ENCODE data around the gene KRABD2.
A peak's percentile ranks its signal among the peaks of the same experiment; 100 is the strongest.
"Not testable (repeated sequence)": the region's sequence is repeated elsewhere in the genome, so short reads cannot be mapped to it uniquely, and the experiment has no call there.

KRABD2 gene

DNA sequence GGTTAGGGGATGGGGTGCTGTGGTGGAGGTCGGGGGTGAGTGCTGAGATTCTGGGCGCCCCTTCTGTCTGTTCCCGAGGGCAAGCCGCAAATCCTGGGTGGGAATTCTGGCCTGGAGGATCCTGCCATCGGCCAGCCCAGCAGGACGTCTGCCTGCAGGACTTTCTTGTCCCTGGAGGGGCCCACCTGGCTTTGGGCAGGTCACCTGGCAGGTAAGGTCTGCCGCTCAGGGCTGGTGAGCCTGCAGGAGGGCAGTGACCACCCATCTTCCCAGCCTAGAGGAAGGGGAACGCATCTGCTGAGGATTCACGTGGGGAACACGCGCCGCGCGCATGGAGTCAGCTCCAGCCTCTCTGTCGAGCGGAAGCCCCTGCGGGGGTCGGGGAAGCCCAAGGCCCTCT lies 15.8 kb upstream of the KRABD2 start:
- DNase-seq: no peak

DNA sequence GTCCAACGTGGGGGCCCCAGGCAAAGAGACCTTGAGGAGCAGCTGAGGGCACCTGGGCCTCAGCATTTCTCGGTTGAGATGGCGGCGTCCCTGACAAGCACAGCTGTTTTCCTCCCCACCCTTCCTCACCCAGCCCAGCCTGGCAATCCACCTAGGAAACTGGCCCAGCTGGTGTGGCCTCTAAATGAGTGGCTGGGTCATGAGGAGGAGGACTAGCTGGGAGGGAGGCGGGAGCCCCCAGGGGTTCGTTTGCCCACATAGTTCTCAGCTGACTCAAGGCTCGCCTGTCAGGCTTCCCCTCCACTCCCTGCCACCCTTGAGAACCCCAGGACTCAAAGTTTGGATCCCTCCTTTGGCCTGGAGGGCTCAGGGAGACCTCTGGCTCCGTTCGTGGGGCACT lies 15.2 kb upstream of the KRABD2 start:
- DNase-seq: no peak

DNA sequence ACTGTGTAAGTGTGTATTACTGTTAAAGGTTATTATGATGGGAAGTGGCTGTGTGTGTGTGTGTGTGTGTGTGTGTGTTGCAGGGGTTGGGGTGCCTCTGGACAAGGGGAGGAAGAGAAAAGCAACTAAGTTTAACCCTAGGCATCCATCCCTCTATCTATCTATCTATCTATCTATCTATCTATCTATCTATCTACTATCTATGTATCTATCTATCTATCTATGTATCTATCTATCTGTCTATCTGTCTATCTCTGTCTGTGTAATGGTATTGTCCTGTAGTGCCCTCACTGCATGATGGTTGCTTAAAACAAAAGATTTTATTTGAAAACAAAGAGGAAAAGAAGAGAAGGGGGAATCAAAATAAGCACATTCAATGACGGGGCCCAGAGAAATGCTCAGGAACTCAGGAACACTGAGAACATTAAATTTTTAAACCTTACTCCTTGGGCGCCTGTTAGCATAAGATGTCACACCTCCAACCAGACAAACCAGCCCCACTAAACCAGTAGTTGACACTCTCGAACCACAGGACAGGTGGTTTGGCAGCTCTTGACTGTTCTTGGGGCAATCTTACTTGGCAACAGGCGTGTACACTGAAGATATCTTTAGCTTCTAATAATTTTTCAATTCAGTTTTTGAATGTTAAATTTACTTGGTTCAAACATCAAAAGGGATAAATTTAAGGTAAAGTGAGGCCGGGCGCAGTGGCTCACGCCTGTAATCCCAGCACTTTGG lies 11.6 kb upstream of the KRABD2 start:
- no peak for DNase-seq

DNA sequence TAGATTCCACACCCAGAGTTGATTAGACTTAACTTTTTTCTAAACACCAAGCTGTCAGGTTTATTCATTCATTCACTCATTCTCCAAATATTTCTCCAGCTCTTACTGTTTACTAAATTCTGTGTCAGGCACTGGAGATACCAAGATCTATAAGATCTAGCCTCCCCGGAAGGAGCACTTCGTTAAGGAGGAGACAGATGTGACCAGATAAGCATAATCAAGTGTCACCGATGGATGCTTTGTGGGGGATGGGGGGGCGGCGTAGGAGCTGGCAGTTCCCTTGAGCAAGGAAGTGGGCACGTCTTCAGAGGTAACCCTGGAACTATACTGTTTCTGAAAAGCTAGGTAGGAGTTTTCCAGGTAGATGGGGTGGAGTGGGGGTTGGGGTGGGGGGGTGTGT lies 10.3 kb upstream of the KRABD2 start:
- DNase-seq: no peak

DNA sequence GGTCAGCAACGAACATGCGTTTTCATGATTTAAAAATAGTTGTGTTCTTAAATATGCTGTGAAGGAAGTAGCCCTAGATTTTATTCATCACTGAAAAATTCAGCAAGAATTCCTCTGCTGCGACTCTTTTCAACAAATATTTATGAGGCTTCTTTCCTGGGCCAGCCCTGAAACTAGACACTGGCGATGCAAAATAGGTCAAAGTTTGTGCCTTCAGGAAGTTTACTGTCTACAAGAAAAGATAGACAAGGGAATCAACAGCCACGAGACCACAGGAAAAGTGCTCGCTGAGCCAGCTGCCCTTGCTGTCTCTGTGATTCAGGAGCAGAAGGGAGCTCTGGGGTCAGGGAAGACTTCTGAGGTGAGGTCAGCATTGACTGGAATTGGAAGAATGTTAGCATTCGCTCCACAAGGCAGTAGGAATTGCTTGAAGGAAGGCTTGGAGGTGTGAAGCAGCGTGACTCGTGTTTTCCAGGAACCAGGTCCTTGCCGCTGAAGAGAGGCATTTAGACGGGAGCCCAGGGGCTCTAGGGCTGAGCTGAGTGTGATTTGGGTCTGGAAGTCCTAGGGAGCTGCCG lies 8.4 kb upstream of the KRABD2 start:
- DNase-seq: no peak

DNA sequence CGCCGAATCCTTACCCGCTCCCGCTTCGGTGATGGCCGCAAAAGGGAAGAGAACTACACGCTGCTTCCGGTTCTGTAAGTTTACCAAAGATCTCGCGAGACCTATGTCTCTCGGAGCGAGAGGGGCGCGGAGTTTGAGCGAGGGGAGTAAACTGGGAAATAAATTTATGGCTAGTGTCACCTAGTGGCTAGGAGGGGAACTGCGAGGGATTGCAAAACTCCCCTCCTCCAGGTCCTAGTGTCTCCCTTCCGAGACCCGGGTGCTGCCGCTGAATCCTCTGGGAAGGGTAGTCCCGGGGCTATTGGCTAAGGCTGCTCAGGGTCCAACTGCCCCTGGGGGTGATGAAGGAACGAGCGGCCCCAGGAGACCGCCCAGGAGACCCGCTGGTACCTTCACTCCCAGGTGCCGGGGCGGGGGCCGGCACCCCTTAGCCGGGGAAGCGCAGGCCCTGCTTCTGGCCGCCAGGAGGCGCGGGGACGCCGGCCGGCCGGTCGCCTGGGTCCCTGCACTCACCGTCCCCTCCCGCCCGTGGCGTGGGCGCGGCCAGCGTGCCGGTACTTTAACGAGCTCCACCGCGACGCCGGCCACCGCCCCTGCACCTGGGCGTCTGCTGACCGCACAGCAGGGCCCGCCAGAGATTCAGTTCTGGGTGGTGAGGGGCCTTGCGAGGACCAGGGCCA lies 6.8 kb upstream of the KRABD2 start, which contains the start of gene RPL26:
TSS of gene RPL26 (minus strand) at position 51 of the 680 bp plus-strand sequence. CDS start 883 bp downstream, outside the sequence.
- DNase-seq: peak; percentile 96

DNA sequence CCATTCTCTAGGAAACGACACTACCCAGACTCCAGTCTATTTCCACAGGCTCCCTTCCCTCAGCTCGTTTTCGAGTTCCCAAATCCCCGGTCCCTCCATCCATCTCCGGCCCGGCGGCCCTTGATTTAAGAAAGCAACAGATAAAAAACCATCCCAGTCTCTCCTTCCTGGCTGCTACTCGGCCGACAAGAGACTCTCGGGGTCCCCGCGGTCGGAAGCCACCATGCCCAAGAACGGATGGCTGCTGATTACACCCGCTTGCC lies 6.3 kb upstream of the KRABD2 start:
- DNase-seq: no peak

DNA sequence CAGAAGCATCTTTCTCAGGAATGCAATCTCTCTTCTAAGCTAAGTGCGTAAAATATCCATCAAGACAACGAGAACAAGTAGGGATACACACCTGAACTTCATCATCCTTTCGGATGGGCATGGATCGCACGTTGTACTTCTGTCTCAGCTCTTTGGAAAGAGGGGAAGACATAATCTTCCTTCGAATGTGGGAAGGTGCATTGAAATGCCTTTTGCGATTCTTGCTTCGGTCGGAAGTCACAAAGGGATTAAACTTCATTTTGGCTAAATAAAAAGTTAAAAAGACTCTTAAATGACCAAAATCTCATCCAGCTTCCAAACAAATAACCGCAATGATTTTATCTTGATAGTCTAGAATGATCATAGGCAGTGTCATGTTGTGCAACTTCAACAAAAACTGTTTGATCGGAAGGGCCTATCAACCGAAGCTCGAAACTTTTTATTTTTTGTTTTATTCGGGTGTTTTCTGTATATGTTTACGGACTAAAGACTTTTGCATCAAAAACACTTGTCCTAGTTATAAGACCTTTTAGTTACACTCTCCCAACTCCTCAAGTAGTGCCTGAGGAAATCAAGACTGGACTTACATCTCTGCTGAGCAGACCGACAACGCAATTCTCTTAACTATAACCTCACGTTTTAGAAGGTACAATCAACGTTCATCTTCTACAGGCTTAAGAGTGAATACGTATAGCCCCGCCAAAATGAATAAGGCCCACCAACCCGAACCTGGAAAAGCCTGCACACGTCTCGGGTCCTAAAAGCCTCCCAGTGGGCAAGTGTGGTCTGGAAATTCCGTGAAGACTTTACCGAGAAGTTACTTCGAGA lies 5.8 kb upstream of the KRABD2 start:
- DNase-seq: no peak

DNA sequence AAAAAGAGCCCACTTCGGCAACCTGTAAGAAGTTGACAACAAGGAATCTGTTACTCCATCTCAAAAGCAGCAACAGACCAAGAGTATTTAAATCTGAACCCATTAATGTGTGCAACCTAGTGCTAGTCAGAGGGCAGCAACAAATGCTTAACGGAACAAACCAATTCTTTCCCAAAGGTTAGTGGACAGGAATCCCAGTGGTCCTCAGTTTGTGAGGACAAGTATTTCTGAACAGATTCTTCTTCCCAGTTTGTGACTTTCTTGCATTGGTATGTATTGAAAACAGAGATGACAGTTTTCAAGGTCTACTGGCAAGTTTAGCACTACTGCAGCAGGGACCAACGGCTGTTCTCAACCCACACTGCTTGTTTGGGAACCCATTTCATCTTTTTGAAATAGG lies 3.5 kb upstream of the KRABD2 start:
- no peak for DNase-seq

DNA sequence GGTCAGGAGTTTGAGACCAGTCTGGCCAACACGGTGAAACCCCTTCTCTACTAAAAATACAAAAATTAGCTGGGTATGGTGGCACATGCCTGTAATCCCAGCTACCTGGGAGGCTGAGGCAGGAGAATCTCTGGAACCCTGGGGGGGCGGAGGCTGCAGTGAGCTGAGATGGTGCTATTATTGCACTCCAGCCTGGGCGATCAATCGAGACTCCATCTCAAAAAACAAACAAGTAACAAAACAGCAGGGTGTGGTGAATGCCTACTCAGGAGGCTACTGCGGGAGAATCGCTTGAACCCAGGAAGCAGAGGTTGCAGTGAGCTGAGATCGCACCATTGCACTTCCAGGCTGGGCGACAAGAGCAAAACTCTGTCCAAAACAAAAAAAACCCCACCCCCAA lies 1.6 kb upstream of the KRABD2 start:
- DNase-seq: not testable (repeated sequence)

DNA sequence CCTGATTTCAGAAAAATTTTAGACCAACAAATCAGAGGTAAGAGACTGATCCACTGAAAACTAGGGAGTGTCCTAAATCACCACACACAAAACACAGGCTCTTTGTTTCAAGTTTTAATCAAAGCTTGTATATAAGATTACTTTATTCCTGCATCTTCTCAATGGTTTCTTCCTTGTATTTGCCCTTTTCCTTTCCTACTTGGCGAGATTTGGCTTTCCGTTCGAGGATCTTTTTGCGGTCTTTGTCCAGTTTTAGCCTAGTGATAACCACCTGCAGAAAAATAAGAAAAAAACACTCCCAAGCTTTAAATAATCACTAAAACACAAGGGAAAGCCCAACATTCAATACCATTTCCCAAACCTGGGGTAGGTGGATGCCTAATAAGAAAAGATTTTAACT lies 918 bp upstream of the KRABD2 start:
- DNase-seq: no peak

DNA sequence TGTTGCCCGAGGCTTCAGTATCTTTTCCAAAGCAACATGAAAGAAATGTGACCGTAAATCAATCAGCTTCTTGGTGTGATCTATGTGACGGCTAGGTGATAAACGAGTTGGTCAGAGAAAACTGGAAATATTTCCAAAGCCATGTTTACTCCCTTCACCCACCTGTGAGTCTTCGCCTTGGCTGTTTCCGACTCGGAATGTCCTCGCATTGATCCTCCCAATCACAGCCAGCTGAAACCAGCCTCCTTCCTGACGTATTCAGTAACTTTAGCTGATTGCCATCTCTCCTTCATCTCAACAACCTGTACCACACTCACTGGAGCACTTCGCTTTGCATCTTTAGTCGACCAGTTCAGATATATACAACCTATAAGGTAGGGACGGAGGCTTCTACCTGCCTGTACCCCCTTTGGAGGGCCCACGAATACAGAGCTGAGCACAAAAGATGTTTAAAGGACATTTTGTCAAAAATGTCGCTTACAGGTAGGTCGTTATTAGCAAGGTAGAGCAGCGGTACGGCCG lies 705 bp downstream of the KRABD2 start:
- DNase-seq: no peak

DNA sequence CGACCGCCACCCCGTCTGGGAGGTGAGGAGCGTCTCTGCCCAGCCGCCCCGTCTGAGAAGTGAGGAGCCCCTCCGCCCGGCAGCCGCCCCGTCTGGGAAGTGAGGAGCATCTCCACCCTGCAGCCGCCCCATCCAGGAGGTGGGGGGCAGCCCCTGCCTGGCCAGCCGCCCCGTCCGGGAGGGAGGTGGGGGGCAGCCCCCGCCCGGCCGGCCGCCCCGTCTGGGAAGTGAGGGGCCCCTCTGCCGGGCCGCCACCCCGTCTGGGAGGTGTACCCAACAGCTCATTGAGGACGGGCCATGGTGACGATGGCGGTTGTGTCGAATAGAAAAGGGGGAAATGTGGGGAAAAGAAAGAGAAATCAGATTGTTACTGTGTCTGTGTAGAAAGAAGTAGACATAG lies 2.6 kb downstream of the KRABD2 start:
- not testable (repeated sequence) for DNase-seq

DNA sequence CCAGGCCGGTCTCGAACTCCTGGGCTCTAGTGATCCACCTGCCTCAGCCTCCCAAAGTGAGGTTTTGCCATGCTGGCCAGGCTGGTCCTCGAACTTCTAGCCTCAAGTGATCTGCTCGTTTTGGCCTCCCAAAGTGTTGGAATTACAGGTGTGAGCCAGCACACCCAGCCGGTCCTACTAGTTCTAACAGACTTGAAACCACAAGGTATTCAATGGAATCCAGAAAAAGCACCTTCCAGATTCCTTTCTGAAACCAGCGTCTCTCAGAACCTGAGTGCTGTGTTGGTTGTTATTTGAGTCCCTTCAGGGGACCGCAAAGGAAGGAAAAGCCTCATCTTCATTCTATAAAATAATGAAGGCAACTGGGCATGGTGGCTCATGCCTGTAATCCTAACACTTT lies 4.1 kb downstream of the KRABD2 start:
- DNase-seq: no peak

DNA sequence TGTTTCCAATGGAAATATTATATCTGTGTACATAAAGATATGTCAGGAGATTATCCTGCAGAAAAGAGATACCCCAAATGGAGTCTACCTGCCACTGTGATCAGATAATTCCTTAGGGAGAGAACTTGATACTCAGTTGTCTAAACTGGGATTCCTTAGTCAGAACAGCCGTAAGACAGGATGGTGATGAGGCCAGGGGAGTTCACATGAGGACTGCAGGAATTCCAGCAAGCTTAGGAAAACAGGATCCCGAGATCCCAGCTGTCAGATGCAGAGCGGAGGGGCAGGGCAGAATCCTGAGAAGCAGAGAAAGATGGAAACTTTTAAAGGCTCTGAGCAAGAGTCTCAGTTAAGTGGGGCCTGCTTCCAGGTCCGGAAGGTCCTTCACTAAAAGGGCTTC lies 4.7 kb downstream of the KRABD2 start:
- DNase-seq: no peak

DNA sequence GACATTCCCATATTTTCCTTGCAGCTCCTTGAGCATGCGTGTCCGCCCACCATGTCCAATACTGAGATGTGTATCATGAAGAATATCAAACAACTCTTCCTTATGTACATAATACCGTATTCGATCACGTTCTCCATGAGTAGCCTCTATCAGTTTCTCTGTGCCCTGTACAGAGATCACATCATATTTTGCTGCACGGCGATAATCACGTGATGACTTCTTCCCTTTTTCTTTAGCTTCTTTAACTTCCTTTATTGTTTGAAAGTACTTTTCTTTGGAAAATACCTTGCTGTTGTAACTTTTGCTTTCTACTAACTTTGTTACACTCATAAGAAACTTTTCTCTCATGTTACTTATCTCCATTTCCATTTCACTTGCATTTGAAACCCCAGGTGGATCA lies 6.6 kb downstream of the KRABD2 start:
- no peak for DNase-seq

DNA sequence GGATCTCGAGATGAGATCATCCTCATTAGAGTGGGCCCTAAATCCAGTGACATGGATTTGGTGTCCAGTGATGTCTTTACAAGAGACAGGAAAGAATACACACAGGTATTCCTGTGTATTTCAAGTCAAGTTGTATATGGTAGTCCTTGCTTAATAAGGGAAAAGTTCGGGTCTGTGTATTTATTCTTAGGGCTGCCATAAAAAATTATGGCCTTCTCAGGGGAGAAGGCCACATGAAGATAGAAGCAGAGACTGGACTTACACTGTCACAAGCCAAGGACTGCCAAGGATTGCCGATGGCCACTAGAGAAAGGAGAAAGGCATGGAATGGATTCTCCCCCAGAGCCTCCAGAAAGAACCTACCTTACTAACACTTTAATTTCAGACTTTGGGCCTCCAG lies 8.3 kb downstream of the KRABD2 start:
- no peak for DNase-seq

DNA sequence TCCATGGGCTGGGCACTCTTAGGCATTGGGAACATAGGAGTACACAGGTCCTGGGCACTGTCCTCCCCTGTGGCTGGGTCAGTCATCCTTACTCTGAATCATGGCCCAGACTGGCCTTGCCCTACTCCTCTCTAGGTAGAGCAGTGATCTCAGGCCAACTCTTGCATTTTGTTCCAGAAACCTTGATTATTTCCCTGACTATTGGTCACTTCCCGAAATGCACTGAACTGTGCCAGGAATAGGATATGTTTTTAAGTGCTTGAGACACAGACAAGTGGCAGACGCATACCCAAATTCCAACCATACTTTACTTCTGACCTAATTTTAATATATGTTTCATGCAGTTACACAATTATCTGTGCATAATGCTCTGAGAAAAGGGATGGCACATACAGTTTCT lies 10.3 kb downstream of the KRABD2 start:
- DNase-seq: no peak

DNA sequence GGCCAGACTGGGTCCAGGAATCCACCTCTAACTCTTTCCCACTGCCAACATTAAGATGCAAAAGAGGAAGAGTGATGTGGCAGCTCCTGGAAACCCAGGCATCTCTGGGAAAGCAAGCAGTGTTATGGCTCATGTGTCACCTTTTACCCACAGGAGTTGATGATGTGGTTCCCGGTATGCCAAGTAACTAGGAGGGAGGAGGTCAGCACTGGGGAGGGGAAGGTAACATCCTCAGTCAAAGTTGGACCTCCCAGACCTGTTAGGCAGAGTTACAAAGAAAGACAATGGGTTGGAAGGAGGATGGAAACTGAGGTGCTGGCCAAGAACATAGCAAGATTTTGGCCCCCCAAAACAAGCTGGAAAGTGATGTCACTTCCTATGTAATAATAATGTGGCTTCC lies 11.4 kb downstream of the KRABD2 start:
- no peak for DNase-seq

DNA sequence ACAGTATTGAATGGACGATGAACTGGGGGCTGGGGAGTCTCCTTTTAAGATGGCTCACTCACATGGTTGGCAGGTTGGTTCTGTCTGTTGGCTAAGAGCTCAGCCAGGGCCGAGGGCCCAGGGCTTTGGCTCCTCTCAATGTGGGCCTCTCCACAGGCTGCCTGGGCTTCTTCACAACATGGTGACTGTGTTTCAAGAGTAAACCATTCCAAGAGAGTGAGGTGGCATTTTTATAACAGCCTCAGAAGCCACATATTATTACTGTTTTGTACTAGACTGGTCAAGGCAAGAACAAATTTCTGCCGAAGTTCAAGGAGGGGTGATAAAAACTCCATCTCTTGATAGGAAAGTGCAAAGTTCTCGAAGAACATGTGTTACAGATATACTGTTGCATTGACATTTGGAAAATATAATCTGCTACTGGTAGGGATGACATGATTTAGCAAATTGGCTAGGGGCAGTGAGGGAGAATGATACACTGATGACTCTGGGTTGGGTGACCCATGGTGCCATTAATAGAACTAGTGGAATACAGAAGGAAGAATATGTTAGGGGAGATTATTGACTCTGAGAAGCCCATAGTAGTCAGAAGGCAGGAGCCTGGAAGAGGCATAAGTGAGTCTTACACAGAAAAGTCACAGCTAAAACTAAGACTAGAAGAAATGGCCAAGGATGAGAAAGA lies 13.7 kb downstream of the KRABD2 start:
- DNase-seq: no peak

DNA sequence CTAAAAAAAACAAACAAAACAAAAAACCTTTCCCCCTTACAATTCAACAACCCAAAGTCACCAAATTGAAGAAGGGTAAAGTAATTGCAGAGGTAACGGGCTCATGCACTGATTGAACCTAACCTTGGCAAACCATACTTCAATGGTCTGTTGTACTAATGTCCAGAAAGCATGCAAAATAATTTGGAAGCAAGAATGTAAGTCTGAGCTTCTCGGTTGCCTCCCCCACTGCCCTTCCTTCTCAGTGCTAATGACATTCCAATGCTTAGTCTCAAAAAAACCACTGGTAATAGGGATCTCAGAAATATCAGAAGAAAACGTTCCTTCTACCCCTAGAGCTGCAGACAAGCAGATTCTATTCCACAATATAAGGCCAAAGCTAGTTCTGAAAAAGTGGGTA lies 15.8 kb downstream of the KRABD2 start:
- DNase-seq: no peak

DNA sequence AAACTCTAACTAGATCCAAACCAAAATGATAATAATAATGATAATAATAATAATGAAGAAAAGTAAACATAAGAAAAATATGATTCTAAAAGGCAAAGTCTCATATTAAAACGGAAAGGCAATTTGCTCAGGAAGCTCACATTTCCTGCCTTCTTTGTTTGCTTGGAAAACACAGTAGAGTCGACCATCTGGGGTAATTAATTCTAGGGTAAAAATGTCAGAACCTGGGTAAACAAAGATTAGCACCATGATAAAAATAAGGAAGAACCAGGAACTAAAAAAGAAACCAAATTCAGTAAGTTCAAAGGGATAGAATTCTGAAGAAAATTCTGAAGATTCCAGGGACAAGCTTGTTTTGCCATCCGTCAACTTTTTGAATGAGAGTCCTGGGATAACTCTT lies 16.2 kb downstream of the KRABD2 start:
- no peak for DNase-seq

DNA sequence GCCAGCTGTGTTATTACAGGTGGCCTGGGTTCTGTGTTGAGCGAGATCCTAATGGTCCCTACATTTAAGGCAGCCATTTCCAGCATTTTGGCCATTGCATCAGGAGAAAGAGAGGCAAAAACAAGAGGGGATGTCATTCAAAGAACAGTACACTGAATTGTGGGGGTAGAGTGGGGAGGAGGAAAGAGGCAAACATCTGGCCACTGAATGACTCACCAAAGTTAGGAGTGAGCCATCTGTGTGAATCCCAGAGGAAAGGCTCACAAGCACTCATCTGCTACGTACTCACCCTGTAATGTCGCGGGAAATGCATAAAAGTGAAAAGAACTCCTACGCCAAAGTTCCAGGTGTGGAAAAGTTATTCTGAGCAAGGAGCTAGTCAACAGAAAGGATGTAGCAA lies 16.7 kb downstream of the KRABD2 start:
- no peak for DNase-seq

Data from stimulated activated CD4-positive, alpha-beta T cell treated with anti-CD3 and anti-CD28 coated beads, Interleukin-1b, Interleukin-23, amount 100 ng/mL, for 48 hours (primary cell).